HL-60 (cell line): ENCODE measurements around the gene SYTL3.
"Not testable (repeated sequence)": the region's sequence is repeated elsewhere in the genome, so short reads cannot be mapped to it uniquely, and the experiment has no call there.

Source experiments
- DNase-seq, 2 experiments: peaks; one replicate each; pipeline ENCODE4 v3.0.0-alpha.2; 2010 to 2020; ENCODE audit warnings: low read depth in 1 of 2, low spot score in 1 of 2
- H3K27ac ChIP-seq: fragments of 250-450 bp; sonication (Bioruptor Pico); replicated peaks from 2 replicates; pipeline ENCODE4 v1.5.1; 2020; ENCODE audit warnings: mild to moderate bottlenecking, moderate library complexity
- H3K27me3 ChIP-seq: fragments of 250-450 bp; sonication (Bioruptor Pico); 2 replicates; pipeline ENCODE4 v1.5.1; 2021; ENCODE audit warnings: mild to moderate bottlenecking, moderate library complexity; ENCODE audit not compliant: insufficient read depth, poor library complexity, severe bottlenecking
- H3K4me3 ChIP-seq: replicated peaks from 2 replicates; pipeline ENCODE4 v1.5.1; 2011; ENCODE audit warnings: mild to moderate bottlenecking, control low read depth, low read length; ENCODE audit not compliant: insufficient read depth
- GABPA ChIP-seq: IDR thresholded peaks from 2 replicates; pipeline ENCODE4 v1.6.1; 2012; ENCODE audit warnings: low read depth
- POLR2AphosphoS5 ChIP-seq: IDR thresholded peaks from 2 replicates; pipeline ENCODE4 v1.6.1; 2012; ENCODE audit warnings: low read depth
- REST ChIP-seq: IDR thresholded peaks from 2 replicates; pipeline ENCODE4 v1.6.1; 2012; ENCODE audit warnings: low read depth; ENCODE audit not compliant: insufficient replicate concordance
- SPI1 ChIP-seq: IDR thresholded peaks from 2 replicates; pipeline ENCODE4 v1.6.1; 2012; ENCODE audit warnings: low read depth, mild to moderate bottlenecking, borderline replicate concordance
- TF ChIP-seq, protein P1 (sequence below): IDR thresholded peaks from one replicate; pipeline ENCODE4 v1.5.1; 2011; ENCODE audit warnings: low read length, control low read depth, inconsistent platforms; ENCODE audit not compliant: insufficient read depth

Gene SYTL3

DNA sequence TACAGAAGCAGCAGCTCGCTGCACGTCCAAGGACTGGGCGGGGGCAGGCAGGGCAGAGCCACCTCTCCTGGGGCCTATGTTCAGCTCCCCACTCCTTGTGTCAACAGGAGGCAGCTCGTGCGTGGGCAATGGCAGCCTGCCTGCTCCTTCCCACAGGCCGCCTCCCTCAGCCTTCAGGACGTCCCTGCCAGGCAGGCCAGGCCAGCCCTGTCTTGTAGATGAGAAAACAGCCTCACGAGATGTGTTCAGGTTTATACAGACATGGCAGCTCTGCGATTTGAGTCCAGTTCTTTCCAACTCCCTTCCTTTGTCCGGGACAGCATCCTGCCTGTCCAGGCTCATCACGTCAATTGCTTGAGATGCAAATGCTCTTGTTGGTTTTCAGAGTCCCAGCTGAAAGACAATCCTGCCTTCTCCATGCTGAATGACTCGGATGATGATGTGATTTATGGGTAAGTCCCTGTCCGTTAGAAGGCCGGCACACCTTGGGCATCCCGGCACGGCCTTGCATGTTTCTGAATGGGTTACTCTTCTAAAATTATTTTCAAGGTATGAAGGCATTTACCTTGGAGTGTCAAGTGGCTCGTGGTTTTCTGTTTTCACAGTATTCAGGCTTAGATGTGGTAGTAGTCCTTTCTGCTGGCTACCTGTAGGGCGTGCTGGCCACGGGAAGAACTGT, 18.8 kb upstream of the SYTL3 start:
- Histone ChIP-seq H3K27me3 (no peaks in the 10 kb centered on the region), H3K4me3 (no peak overlapping the region), H3K27ac (no peak overlapping the region)
- no peak for TF ChIP-seq POLR2AphosphoS5
- no peak for TF ChIP-seq GABPA
- TF ChIP-seq, protein P1, sequence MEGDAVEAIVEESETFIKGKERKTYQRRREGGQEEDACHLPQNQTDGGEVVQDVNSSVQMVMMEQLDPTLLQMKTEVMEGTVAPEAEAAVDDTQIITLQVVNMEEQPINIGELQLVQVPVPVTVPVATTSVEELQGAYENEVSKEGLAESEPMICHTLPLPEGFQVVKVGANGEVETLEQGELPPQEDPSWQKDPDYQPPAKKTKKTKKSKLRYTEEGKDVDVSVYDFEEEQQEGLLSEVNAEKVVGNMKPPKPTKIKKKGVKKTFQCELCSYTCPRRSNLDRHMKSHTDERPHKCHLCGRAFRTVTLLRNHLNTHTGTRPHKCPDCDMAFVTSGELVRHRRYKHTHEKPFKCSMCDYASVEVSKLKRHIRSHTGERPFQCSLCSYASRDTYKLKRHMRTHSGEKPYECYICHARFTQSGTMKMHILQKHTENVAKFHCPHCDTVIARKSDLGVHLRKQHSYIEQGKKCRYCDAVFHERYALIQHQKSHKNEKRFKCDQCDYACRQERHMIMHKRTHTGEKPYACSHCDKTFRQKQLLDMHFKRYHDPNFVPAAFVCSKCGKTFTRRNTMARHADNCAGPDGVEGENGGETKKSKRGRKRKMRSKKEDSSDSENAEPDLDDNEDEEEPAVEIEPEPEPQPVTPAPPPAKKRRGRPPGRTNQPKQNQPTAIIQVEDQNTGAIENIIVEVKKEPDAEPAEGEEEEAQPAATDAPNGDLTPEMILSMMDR, result no peak
- no peak for TF ChIP-seq SPI1
- no peak for DNase-seq

DNA sequence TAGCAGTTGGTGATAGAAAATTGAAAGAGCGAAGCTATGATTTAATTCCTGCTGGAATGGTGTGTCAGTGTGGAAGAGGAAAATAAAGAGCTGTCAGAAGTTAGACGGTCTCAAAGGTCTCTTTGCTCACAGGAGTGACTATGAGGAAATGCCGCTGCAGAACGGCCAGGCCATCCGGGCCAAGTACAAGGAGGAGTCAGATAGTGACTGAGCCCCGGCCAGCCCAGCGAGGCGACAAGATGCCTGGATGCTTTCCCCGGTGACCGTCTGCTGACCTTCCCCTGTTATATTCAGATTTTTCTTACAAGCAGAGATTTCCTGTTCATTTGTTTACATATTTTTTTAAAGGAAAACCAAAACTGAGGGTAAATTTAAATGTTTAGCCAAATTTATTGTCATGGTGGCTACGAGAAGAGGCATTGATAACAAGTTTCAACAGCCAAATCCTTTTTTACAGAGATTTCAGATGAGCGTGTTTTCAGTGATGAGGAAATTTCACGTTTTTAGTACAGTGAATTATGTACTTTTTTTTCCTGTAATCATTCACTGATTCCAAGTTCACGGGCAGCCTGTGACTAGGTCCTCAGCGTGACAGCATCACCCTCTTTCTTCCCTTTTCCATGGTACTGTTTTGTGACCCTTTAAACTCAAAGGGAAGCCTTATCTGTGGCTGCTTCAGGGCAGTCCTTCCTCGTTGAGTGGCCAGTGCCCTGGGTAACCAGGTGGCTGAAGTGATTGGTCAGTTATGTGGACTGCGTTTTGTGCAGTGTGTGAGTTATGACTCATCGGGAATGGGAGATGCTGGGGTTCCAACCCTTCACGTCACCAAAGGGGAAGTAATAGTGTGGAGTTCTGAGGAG, 17.9 kb upstream of the SYTL3 start:
- Histone ChIP-seq H3K4me3 (no peak overlapping the region), H3K27ac (no peak overlapping the region), H3K27me3 (no peaks in the 10 kb centered on the region)
- TF ChIP-seq POLR2AphosphoS5, result no peak
- no peak for TF ChIP-seq GABPA
- TF ChIP-seq SPI1, result no peak
- no peak for TF ChIP-seq REST
- no peak for DNase-seq

GRCh38 chr6:158632538-158633119, 17.2 kb upstream of the SYTL3 start:
- H3K27me3 ChIP-seq, H3K4me3 ChIP-seq, DNase-seq, H3K27ac ChIP-seq: not testable (repeated sequence)

GRCh38 chr6:158633127-158633526, 16.7 kb upstream of the SYTL3 start:
- DNase-seq, result no peak
- Histone ChIP-seq H3K27ac (no peak overlapping the region), H3K27me3 (no peaks in the 10 kb centered on the region), H3K4me3 (no peak overlapping the region)
- TF ChIP-seq GABPA (no peak), REST (no peak), SPI1 (no peak), POLR2AphosphoS5 (no peak)
- TF ChIP-seq, protein P1, result no peak
